Measurements from ENCODE around the gene MAK. TPM values are rescaled to one million over a fixed set of nuclear protein-coding genes. Genes with fewer than 3 reads are reported as not detected.
"Not testable (repeated sequence)": the region's sequence is repeated elsewhere in the genome, so short reads cannot be mapped to it uniquely, and the experiment has no call there.

MAK gene, protein sequence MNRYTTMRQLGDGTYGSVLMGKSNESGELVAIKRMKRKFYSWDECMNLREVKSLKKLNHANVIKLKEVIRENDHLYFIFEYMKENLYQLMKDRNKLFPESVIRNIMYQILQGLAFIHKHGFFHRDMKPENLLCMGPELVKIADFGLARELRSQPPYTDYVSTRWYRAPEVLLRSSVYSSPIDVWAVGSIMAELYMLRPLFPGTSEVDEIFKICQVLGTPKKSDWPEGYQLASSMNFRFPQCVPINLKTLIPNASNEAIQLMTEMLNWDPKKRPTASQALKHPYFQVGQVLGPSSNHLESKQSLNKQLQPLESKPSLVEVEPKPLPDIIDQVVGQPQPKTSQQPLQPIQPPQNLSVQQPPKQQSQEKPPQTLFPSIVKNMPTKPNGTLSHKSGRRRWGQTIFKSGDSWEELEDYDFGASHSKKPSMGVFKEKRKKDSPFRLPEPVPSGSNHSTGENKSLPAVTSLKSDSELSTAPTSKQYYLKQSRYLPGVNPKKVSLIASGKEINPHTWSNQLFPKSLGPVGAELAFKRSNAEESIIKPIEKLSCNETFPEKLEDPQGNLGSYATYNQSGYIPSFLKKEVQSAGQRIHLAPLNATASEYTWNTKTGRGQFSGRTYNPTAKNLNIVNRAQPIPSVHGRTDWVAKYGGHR
- 0.15 and 0.21 TPM in 2 replicates for polyA plus RNA-seq (2013)

DNA sequence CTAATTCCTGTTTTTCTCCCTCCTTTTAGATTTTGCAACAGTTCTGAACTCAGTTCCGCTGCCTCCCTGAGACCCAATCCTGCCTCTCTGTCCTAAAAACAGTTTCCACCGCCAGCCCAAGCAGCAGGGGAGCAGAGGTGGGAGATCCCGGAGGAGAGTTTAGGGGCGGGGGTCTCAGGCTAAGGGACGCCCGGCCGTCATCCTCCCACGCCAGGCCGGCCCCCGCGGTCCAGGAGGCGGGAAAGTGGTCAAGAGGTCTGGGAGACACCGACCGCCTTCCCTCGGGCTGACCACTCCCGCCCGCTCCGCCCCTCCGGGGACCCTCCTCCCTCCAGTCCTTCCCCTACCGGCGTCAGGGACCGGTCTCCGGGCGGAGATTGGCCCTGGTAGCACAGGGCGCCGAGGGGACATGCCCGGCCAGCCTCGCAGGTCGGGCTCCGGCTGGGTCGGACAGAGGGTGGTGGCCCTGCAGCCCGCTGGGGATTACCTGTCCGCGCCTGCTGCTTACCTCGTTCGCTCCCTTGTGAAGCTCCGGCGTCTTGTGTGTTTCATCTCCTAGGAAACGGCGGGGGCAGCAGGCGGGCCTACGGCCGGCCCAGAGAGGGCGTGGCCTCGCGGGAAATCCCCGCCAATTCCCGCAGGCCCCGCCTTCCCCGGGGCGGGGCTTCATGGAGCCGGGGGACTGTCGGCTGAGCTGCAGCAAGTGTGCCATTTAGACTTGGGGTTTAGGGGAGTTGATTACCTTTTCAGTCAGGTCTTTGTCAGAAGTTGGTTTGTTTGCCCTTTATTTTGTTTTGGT, at the start of gene MAK:
MAK (minus strand) TSS at position 545 of the 799 bp plus-strand sequence. CDS start 7,891 bp downstream, outside the sequence.
- H3K27me3 ChIP-seq (ENCODE audit: insufficient read depth, low read length) = peaks cover 1% of the 10 kb centered on the region
- H2AK5ac ChIP-seq (ENCODE audit: low read length) = no peak within 1 kb of the TSS
- peak within 1 kb of the TSS; percentile 83 for H3K4me3 ChIP-seq (ENCODE audit: low read depth, low read length)
- H3K36me3 ChIP-seq (ENCODE audit: control insufficient read depth in 1 of 2, insufficient read depth in 2 of 2, low read length in 2 of 2) = peaks cover 0 to 2% of the 10 kb centered on the region in 2 experiments
- no peak within 1 kb of the TSS for H4K8ac ChIP-seq (ENCODE audit: low read depth, low read length)
- no peaks in the 10 kb centered on the region for H3K79me2 ChIP-seq (ENCODE audit: control insufficient read depth, insufficient read depth, low read length, poor library complexity)
- H3K27ac ChIP-seq (ENCODE audit: low read depth, low read length) = no peak within 1 kb of the TSS
- no CpG with 5 or more reads among the region's 53 CpGs for WGBS (ENCODE audit: extremely low coverage, insufficient coverage, insufficient read length)
- H3K23ac ChIP-seq (ENCODE audit: low read length) = no peak within 1 kb of the TSS
- H2BK5ac ChIP-seq (ENCODE audit: low read depth, low read length, poor library complexity) = no peak within 1 kb of the TSS
- H3K9ac ChIP-seq (ENCODE audit: low read length) = peak within 1 kb of the TSS; percentile 45
- H3K4ac ChIP-seq (ENCODE audit: low read depth, low read length) = no peak within 1 kb of the TSS
- no peak within 1 kb of the TSS for H2BK12ac ChIP-seq (ENCODE audit: low read length)
- H3K18ac ChIP-seq (ENCODE audit: low read length) = no peak within 1 kb of the TSS
- no peak within 1 kb of the TSS for H4K91ac ChIP-seq (ENCODE audit: low read depth, low read length)
- H2BK120ac ChIP-seq (ENCODE audit: insufficient read depth, low read length, poor library complexity) = no peak within 1 kb of the TSS
- H3K79me1 ChIP-seq (ENCODE audit: low read length) = no peaks in the 10 kb centered on the region
- no peak within 1 kb of the TSS for H3K14ac ChIP-seq (ENCODE audit: low read length)
- DNase-seq = peak; percentile 96 to 97
- peaks cover 2 to 3% of the 10 kb centered on the region in 2 experiments for H3K4me1 ChIP-seq (ENCODE audit: control insufficient read depth in 1 of 2, insufficient read depth in 2 of 2, low read length in 2 of 2)
- peaks cover 2% of the 10 kb centered on the region for H3K9me3 ChIP-seq (ENCODE audit: insufficient read depth, low read depth, low read length)
- H3K4me2 ChIP-seq (ENCODE audit: low read length) = peak within 1 kb of the TSS; percentile 100
- H2AFZ ChIP-seq (ENCODE audit: insufficient read depth, low read length, poor library complexity) = peak within 1 kb of the TSS; percentile 79
- no peak within 1 kb of the TSS for H4K12ac ChIP-seq (ENCODE audit: low read depth, low read length)

DNA sequence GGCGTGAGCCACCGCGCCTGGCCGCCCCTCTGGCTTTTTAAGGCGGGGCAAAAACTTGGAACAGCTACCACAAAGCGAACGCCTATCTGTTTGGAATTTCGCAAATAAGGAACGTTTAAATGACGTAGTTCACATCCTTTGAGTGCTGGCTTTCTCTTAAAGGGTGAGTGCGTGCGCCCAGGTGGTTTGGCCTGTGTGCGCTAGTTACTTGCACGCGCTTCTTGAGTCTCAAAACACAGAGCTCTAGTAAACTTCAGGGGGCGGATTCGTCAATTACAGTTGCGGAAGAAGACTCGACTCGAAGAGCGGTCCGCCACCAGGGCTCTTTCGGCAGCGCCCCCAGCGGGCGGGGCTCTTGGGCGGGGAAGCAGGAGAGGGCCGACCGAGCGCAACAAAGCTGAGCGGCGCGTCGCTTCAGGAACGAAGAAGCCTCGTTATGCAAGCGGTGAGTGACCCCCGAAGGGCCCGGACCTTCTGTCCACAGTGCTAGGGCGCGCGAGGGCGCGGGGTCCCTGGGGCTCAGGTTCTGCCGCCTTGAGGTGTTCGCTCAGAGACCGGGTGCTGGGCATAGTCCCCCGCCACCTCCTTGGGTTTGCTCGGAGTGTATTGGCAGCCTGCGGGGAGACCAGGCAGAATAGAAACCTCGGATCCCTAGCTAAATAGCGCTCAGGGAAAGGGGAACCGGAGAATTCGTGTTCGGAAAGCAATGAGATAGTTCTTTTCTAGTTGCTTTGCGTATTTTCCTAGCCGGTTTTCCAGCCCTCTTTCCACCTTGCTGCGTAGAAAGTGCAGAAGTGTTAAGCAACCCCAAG, 48.6 kb upstream of the MAK start, which contains the start of gene SYCP2L:
SYCP2L (plus strand) TSS at position 362 of the 812 bp plus-strand sequence; CDS start at position 437, 75 bp downstream.
- Histone ChIP-seq H2AFZ (ENCODE audit: insufficient read depth, low read length, poor library complexity) (peak within 1 kb of the TSS; percentile 99), H3K23ac (ENCODE audit: low read length) (no peak within 1 kb of the TSS), H3K27me3 (ENCODE audit: insufficient read depth, low read length) (peaks cover 24% of the 10 kb centered on the region), H3K79me2 (ENCODE audit: control insufficient read depth, insufficient read depth, low read length, poor library complexity) (peaks cover 2% of the 10 kb centered on the region), H3K9me3 (ENCODE audit: insufficient read depth, low read depth, low read length) (peaks cover 7% of the 10 kb centered on the region), H2BK120ac (ENCODE audit: insufficient read depth, low read length, poor library complexity) (peak within 1 kb of the TSS; percentile 64), H3K4ac (ENCODE audit: low read depth, low read length) (no peak within 1 kb of the TSS), H4K8ac (ENCODE audit: low read depth, low read length) (peak within 1 kb of the TSS; percentile 83), H3K18ac (ENCODE audit: low read length) (peak within 1 kb of the TSS; percentile 32), H3K9ac (ENCODE audit: low read length) (peak within 1 kb of the TSS; percentile 55), H2BK5ac (ENCODE audit: low read depth, low read length, poor library complexity) (no peak within 1 kb of the TSS), H2AK5ac (ENCODE audit: low read length) (no peak within 1 kb of the TSS), H3K4me3 (ENCODE audit: low read depth, low read length) (peak within 1 kb of the TSS; percentile 76), H4K91ac (ENCODE audit: low read depth, low read length) (peak within 1 kb of the TSS; percentile 64), H3K79me1 (ENCODE audit: low read length) (peaks cover 3% of the 10 kb centered on the region), H4K12ac (ENCODE audit: low read depth, low read length) (peak within 1 kb of the TSS; percentile 60), H3K14ac (ENCODE audit: low read length) (peak within 1 kb of the TSS; percentile 24), H3K4me2 (ENCODE audit: low read length) (peak within 1 kb of the TSS; percentile 73), H3K4me1 (ENCODE audit: control insufficient read depth in 1 of 2, insufficient read depth in 2 of 2, low read length in 2 of 2) (peaks cover 7% of the 10 kb centered on the region in 2 experiments), H3K27ac (ENCODE audit: low read depth, low read length) (peak within 1 kb of the TSS; percentile 16), H3K36me3 (ENCODE audit: control insufficient read depth in 1 of 2, insufficient read depth in 2 of 2, low read length in 2 of 2) (no peaks in the 10 kb centered on the region), H2BK12ac (ENCODE audit: low read length) (no peak within 1 kb of the TSS)
- no CpG with 5 or more reads among the region's 58 CpGs for WGBS (ENCODE audit: extremely low coverage, insufficient coverage, insufficient read length)
- peak; percentile 95 to 96 for DNase-seq

DNA sequence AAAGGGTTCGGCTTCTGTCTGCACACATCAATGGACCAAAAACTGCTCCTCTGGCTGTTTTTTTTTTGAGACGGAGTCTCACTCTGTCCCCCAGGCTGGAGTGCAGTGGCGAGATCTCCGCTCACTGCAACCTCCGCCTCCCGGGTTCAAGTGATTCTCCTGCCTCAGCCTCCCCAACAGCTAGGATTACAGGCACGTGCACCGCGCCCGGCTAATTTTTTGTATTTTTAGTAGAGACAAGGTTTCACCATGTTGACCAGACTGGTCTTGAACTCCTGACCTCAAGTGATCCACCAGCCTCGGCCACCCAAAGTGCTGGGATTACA, 48.0 kb upstream of the MAK start:
- H4K91ac ChIP-seq (ENCODE audit: low read depth, low read length); H2BK120ac ChIP-seq (ENCODE audit: insufficient read depth, low read length, poor library complexity); H3K18ac ChIP-seq (ENCODE audit: low read length); H3K4ac ChIP-seq (ENCODE audit: low read depth, low read length); H3K23ac ChIP-seq (ENCODE audit: low read length); H3K79me1 ChIP-seq (ENCODE audit: low read length); H2AFZ ChIP-seq (ENCODE audit: insufficient read depth, low read length, poor library complexity); H3K36me3 ChIP-seq (ENCODE audit: control insufficient read depth in 1 of 2, insufficient read depth in 2 of 2, low read length in 2 of 2); H3K9ac ChIP-seq (ENCODE audit: low read length); H2AK5ac ChIP-seq (ENCODE audit: low read length); DNase-seq; H4K12ac ChIP-seq (ENCODE audit: low read depth, low read length); H3K14ac ChIP-seq (ENCODE audit: low read length); H3K79me2 ChIP-seq (ENCODE audit: control insufficient read depth, insufficient read depth, low read length, poor library complexity); H3K4me1 ChIP-seq (ENCODE audit: control insufficient read depth in 1 of 2, insufficient read depth in 2 of 2, low read length in 2 of 2); H2BK12ac ChIP-seq (ENCODE audit: low read length); H3K27ac ChIP-seq (ENCODE audit: low read depth, low read length); H3K9me3 ChIP-seq (ENCODE audit: insufficient read depth, low read depth, low read length); H2BK5ac ChIP-seq (ENCODE audit: low read depth, low read length, poor library complexity): not testable (repeated sequence)
- H3K4me2 ChIP-seq (ENCODE audit: low read length) = peak overlapping the region; percentile 73
- peak overlapping the region; percentile 76 for H3K4me3 ChIP-seq (ENCODE audit: low read depth, low read length)
- H4K8ac ChIP-seq (ENCODE audit: low read depth, low read length) = peak overlapping the region; percentile 79
- WGBS (ENCODE audit: extremely low coverage, insufficient coverage, insufficient read length) = no CpG with 5 or more reads among the region's 11 CpGs
- peaks cover 30% of the 10 kb centered on the region for H3K27me3 ChIP-seq (ENCODE audit: insufficient read depth, low read length)

Data from trophoblast cell (in vitro differentiated cells and primary cell).